ENCODE results near the gene MACROD2. TPM values are rescaled to one million over a fixed set of nuclear protein-coding genes. Genes with fewer than 3 reads are reported as not detected.
A peak's percentile ranks its signal among the peaks of the same experiment; 100 is the strongest.

MACROD2 gene
- total RNA-seq, 1 experiment from 2014 or later, result not detected

GRCh38 chr20:14829906-14830305, 834.6 kb downstream of the MACROD2 start:
- DNase-seq (ENCODE audit: low spot score), result no peak
- in situ Hi-C loops (cut with HindIII; ENCODE audit: low sequenced_read_pairs), result no loop called here

GRCh38 chr20:14830466-14830865, 835.1 kb downstream of the MACROD2 start:
- DNase-seq (ENCODE audit: low spot score), result no peak
- in situ Hi-C loops (cut with HindIII; ENCODE audit: low sequenced_read_pairs), result no loop called here

DNA sequence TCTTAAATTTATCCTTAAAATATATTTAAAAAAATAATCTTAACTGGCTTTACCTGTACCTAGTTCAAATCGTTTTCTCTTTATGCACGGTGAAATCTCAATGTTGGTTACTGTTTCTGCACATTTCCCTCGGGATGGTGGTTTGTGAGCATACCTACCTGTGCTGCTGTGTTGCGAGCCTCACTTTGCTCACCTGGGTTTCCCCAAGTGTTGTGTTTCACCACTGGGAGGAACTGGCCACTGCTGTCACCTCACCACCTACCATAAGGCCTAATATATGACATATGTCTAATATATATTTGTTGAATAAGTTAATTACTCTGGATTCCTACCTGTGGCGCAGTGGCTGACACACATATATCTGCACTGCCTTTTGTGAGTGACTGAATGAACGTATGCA, 835.6 kb downstream of the MACROD2 start:
- in situ Hi-C loops (cut with HindIII; ENCODE audit: low sequenced_read_pairs), result no loop called here
- no peak for DNase-seq (ENCODE audit: low spot score)

GRCh38 chr20:14832630-14833029, 837.3 kb downstream of the MACROD2 start:
- in situ Hi-C loops (cut with HindIII; ENCODE audit: low sequenced_read_pairs), result no loop called here
- DNase-seq (ENCODE audit: low spot score), result no peak

DNA sequence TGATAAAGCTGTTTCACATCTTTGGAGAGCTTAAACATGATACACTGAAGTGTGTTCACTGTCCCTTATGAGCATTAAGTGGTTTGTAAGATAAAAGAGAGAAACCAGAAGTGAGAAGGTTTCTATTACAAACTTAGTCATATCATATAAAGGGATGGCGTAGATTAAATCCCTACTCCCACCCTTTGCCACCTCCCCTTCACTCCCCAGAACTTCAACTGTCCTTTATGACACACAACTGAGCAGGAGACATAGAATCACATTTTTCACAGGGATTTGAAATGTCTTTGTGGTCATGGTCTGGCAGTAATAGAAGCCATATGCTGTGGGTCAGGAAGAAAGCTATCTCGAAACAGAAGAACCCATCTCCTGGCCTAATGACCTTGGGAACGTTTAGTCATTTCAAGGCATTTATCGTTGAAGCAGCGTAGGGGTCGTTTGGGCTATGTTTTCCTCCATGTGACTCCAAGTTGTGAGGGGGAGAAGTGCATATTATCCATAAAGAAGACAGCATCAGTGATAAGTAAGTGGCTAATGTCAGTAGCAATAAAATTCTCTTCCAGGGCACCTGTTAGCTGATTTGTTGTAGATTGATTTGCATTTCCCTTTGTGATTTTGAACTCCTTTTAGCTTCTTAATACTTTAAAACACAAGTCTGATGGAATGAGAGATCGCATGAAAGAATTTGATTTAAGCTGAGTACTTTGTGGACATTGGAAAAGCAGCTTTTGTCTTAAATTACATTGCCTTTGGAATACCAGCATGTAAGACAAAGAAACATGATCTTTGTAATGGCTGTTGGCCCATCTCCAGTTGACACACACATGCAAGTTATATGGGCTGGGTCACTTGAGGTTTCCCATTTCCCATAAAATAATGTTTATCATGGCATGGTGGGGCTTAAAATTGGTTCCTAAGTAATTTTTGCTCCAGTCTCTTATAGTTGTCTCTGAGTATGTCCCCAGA, 843.6 kb downstream of the MACROD2 start:
- no peak for DNase-seq (ENCODE audit: low spot score)
- in situ Hi-C loops (cut with HindIII; ENCODE audit: low sequenced_read_pairs), result no loop called here

GRCh38 chr20:14845199-14846160, 850.2 kb downstream of the MACROD2 start:
- DNase-seq (ENCODE audit: low spot score), result no peak
- in situ Hi-C loops (cut with HindIII; ENCODE audit: low sequenced_read_pairs), result no loop called here

DNA sequence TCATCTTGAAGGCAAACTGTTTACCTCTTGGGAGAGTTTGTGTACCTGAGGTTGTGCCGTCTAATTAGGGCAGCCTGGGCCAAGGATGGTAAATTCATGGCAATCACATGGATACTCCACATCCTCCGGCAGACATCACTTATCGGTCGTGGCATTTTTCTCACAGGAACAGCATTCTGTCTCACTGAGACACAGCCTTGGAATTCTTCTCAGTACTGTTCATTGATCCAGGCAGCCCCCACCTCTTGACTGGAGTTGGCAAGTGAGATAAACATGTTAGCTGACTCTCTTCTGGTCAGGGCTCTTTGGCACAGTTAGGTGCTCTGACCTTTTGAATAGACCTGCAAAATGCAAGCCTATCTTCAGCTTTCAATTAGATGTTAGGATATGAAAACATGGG, 853.5 kb downstream of the MACROD2 start:
- in situ Hi-C loops (cut with HindIII; ENCODE audit: low sequenced_read_pairs), result no loop called here
- DNase-seq (ENCODE audit: low spot score), result no peak

GRCh38 chr20:14853079-14853478, 857.8 kb downstream of the MACROD2 start:
- DNase-seq (ENCODE audit: low spot score), result no peak
- in situ Hi-C loops (cut with HindIII; ENCODE audit: low sequenced_read_pairs), result no loop called here

- in situ Hi-C loops (cut with HindIII; ENCODE audit: low sequenced_read_pairs), result no loop called here
These were observed 859.9 kb downstream of the MACROD2 start for GRCh38 chr20:14855171-14855570.

DNA sequence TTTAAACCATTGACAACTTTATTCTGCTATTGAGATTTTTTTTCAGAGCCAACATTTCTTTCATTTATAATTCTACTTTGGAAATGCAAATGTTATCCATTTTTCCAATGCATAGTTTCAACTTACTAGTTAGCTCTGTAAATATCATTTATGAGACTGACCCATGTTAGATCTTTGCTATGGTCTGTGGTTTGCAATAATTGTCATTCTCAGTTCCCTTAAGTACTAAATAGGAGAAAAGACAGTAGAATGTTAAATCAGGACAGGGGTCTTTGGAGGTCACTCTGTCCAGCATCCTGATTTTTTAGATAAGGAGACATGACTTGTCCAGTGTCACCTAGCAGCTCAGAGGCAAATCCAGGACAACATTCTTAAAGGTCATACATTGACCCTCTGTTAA, 864.3 kb downstream of the MACROD2 start:
- in situ Hi-C loops (cut with HindIII; ENCODE audit: low sequenced_read_pairs), result no loop called here
- DNase-seq (ENCODE audit: low spot score), result no peak

More at GRCh38 chr20:14855171-14855570, 859.9 kb downstream of the MACROD2 start:
- no peak for DNase-seq (ENCODE audit: low spot score)

GRCh38 chr20:14860410-14860814, 865.1 kb downstream of the MACROD2 start:
- peak; percentile 91 for DNase-seq (ENCODE audit: low spot score)
- in situ Hi-C loops (cut with HindIII; ENCODE audit: low sequenced_read_pairs), result no loop called here

DNA sequence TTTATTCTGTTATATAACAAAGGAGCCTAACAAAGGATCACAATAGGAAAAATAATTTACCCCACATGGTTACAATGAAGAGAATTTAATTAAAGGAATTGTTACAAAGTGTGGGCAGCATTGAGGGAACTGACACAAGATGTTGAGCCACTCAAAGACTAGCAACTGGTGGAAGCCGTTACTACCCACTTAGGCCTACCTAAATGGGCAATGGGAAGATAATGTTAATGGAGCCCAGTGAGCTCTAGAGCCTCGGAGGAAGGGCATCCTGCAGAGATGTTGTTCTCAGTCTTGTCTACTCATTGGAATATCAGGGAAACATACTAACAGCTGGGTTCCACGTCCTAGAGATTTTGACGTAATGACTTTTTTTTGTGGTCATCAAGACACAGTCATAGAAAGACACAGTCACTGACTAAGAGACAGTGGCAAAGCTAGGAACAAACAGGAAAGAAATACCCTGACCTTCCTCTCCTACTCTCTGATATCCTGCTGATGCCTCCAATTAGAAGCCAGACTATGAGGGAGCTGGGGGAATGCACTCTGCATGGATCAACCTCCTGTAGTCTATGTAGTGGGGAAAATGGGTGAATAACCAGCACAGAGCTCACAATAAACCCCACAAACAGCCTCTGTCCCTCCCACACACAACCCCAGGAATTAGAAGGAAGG, 865.8 kb downstream of the MACROD2 start:
- in situ Hi-C loops (cut with HindIII; ENCODE audit: low sequenced_read_pairs), result no loop called here
- no peak for DNase-seq (ENCODE audit: low spot score)

DNA sequence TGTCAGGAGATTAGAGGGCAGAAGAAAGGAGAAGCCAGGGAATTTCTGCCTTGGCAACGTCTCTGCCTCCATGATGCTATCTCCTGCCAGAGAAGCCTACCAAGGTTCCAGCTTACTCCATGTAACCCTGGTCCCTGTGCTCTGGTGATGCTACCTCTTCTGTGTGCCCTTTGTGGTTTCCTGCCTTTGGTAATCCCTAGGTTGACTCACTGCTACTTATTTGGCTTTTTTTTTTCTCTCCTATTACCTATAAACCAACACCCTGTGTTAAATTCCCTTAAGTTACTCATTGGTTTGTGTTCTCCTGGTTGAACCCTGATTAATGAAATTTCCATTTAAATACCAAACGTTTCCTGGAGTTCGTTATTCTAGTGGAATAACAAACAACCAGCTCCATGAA, 869.9 kb downstream of the MACROD2 start:
- in situ Hi-C loops (cut with HindIII; ENCODE audit: low sequenced_read_pairs), result no loop called here
- no peak for DNase-seq (ENCODE audit: low spot score)

DNA sequence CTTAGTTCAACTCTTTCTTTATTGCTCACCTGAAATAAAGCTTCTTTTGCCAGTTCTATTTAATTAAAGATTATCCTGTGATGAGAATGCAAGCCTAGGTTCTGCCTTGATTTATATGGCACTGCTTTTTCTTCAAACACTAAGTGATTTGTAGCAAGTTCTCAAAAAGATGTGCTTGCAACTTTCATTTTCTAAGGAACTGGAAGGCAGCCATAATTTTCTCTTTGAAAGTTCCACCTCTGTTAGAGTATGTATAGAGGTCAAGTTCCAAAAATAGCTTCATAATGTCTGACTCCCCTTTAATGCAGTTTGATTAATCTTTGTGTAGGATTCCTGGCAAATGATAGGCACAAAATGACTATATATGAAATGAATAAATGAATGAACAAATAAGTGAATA, 870.4 kb downstream of the MACROD2 start:
- DNase-seq (ENCODE audit: low spot score), result no peak
- in situ Hi-C loops (cut with HindIII; ENCODE audit: low sequenced_read_pairs), result no loop called here

DNA sequence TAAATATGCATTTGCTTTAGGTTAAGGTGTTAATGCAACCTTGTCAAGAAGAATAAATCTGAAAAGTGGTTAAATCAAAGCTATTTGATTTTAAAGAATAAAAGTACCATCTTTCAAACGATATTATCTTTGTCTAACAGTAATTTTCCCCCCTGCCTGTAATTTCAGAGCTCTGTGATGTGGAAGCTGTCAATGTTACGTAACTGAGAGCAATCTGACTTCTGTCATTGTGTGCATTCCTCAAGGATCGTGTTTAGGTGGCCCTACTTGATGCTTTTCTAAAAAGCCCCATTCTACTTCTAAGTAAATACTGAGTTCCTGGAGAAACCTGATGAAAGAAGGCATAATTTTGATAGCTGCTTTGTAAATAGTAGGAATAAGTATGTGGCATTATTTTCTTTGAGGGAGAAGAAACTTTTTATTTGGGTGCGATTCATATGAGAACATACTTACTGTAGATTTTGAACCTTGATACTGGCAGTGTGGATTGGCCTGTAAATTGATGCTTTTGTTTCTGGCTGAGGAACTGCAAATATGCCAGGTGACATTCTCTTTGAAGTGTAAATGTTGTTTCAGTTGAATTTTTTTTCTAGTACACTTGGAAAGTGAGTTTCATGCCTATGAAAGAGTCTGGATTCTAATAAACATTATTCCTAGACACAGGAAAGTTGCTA, 871.7 kb downstream of the MACROD2 start:
- peak; percentile 49 for DNase-seq (ENCODE audit: low spot score)
- in situ Hi-C loops (cut with HindIII; ENCODE audit: low sequenced_read_pairs), result no loop called here

DNA sequence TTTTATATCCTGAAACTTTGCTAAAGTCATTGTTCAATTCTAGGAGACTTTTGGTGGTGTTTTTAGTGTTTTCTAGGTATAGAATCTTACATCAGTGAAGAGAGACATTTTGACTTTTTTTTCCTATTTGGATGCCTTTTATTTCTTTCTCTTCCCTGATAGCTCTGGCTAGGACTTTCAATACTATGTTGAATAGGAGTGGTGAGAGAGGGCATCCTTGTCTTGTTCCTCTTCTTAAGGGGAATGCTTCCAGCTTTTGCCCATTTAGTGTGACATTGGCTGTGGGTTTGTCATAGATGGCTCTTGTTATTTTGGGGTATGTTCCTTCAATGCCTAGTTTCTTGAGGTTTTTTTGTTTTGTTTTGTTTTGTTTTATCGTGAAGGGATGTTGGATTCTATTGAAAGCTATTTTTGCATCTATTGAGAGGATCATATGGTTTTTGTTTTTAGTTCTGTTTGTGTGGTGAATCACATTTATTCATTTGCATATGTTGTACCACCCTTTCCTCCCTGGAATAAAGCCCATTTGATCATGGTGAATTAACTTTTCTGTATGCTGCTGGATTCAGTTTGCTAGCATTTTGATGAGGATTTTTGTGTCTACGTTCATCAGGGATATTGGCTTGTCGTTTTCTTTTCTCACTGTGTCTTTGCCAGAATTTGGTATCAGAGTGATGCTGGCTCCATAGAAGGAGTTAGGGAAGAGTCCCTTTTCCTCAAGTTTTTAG, 882.1 kb downstream of the MACROD2 start:
- no peak for DNase-seq (ENCODE audit: low spot score)
- in situ Hi-C loops (cut with HindIII; ENCODE audit: low sequenced_read_pairs), result no loop called here

DNA sequence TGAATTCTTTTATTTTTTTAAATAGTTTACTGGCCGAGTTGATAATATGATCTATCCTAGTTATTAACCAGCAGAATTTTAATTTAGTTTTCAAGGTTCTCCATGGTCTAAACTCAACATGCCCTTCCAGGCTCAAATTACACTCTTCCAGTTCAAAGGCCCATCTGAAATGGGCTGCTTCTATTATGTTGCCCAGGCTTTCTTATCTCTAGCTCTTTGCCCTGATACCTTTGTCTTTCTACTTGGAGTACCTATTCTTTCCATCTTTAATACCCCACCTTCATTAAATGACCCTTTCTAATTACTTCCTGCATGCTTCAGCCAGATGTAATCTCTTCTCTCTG, 883.3 kb downstream of the MACROD2 start:
- in situ Hi-C loops (cut with HindIII; ENCODE audit: low sequenced_read_pairs), result no loop called here
- no peak for DNase-seq (ENCODE audit: low spot score)

GRCh38 chr20:14879020-14879697, 883.8 kb downstream of the MACROD2 start:
- DNase-seq (ENCODE audit: low spot score), result no peak
- in situ Hi-C loops (cut with HindIII; ENCODE audit: low sequenced_read_pairs), result no loop called here

All from G401 (cell line).